Posterior vena cava (tissue), 2 donors: Measurements from ENCODE around the gene EFCAB7. TPM values are rescaled to one million over a fixed set of nuclear protein-coding genes. Genes with fewer than 3 reads are reported as not detected.

ENCODE experiments used
- total RNA-seq, 2 donors: library from RNA; stranded (reverse); fragmentation: NEBNext Ultra II Directional; extraction: Animal tissue kit (Norgen Biotek cat#: 25700); gene quantifications; one replicate each; pipeline ENCODE4 v1.2.1, GENCODE V29; 2021
- donor health status: DM: yes; HTN: yes; CAD: no.
- donor health status: DM: yes; HTN: yes; CAD: no.

Gene EFCAB7
- total RNA-seq, 2 donors from 2014 or later = 5.0 to 7.3 TPM

Other genes with a start within 250 kb of the EFCAB7 start
- gene FOXD3, start 201.0 kb upstream of the EFCAB7 start, total RNA-seq = under 1 TPM; 0.14 to 0.19 TPM
- 1 to 10 TPM; 7.3 to 8.6 TPM for gene ALG6, start 155.9 kb upstream of the EFCAB7 start, total RNA-seq
- 10 to 100 TPM; 13.5 to 19.5 TPM for gene ITGB3BP, start 300 bp upstream of the EFCAB7 start, total RNA-seq
- gene PGM1, start 69.9 kb downstream of the EFCAB7 start, total RNA-seq = 10 to 100 TPM; 36.0 to 48.5 TPM